ENCODE data around the gene ITGBL1.

Gene ITGBL1

GRCh38 chr13:101749584-101749983 lies 297.1 kb downstream of the ITGBL1 start:
- no peak for DNase-seq (ENCODE audit: low read depth)

GRCh38 chr13:101751488-101751887 lies 299.0 kb downstream of the ITGBL1 start:
- DNase-seq (ENCODE audit: low read depth) = peak; percentile 76

GRCh38 chr13:101752432-101752831 lies 300.0 kb downstream of the ITGBL1 start:
- DNase-seq (ENCODE audit: low read depth) = no peak

GRCh38 chr13:101755228-101755887 lies 302.9 kb downstream of the ITGBL1 start:
- DNase-seq (ENCODE audit: low read depth) = no peak

GRCh38 chr13:101757446-101758039 lies 305.1 kb downstream of the ITGBL1 start:
- peak; percentile 57 for DNase-seq (ENCODE audit: low read depth)

- DNase-seq (ENCODE audit: low read depth) = peak; percentile 20
These were observed 310.7 kb downstream of the ITGBL1 start for GRCh38 chr13:101763191-101763590.
